HEK293 (cell line): Measurements from ENCODE around the gene NOM1.
A peak's percentile ranks its signal among the peaks of the same experiment; 100 is the strongest.

Experiments
- EGR2 ChIP-seq: fragments of 450-650 bp; formaldehyde crosslinking; IDR thresholded peaks from 2 replicates; pipeline ENCODE4 v1.5.1; 2016; ENCODE audit warnings: low read depth, missing biosample characterization, missing genetic modification characterization
- SCRT1 ChIP-seq: fragments of 450-650 bp; formaldehyde crosslinking; IDR thresholded peaks from 2 replicates; pipeline ENCODE4 v1.5.1; 2016; ENCODE audit warnings: missing biosample characterization, missing genetic modification characterization, borderline replicate concordance
- ZBTB1 ChIP-seq: fragments of 450-650 bp; formaldehyde crosslinking; IDR thresholded peaks from 2 replicates; pipeline ENCODE4 v1.5.1; 2016; ENCODE audit warnings: missing biosample characterization, missing genetic modification characterization
- ZNF157 ChIP-seq: fragments of 450-650 bp; formaldehyde crosslinking; IDR thresholded peaks from 2 replicates; pipeline ENCODE4 v1.5.1; 2016; ENCODE audit warnings: missing biosample characterization, missing genetic modification characterization
- ZNF341 ChIP-seq: fragments of 450-650 bp; formaldehyde crosslinking; IDR thresholded peaks from 2 replicates; pipeline ENCODE4; 2016; ENCODE audit warnings: low read depth, missing biosample characterization, missing genetic modification characterization
- ZNF366 ChIP-seq: fragments of 450-650 bp; formaldehyde crosslinking; conservative IDR thresholded peaks from 2 replicates; pipeline ENCODE4 v1.5.1; 2016; ENCODE audit warnings: missing biosample characterization, missing genetic modification characterization
- ZNF501 ChIP-seq: fragments of 450-650 bp; formaldehyde crosslinking; IDR thresholded peaks from 2 replicates; pipeline ENCODE4 v1.5.1; 2016; ENCODE audit warnings: missing biosample characterization, missing genetic modification characterization
- ZNF561 ChIP-seq: fragments of 450-650 bp; IDR thresholded peaks from 2 replicates; pipeline ENCODE4 v1.5.1; 2018; ENCODE audit warnings: missing biosample characterization, missing genetic modification characterization, borderline replicate concordance
- ZNF670 ChIP-seq: fragments of 450-650 bp; formaldehyde crosslinking; IDR thresholded peaks from 2 replicates; pipeline ENCODE4 v1.5.1; 2016; ENCODE audit warnings: missing biosample characterization, missing genetic modification characterization, low read depth
- TF ChIP-seq, protein P1 (sequence below): fragments of 450-650 bp; formaldehyde crosslinking; IDR thresholded peaks from 2 replicates; pipeline ENCODE4 v1.5.1; 2016; ENCODE audit warnings: missing biosample characterization, missing genetic modification characterization
- TF ChIP-seq, protein P2 (sequence below): fragments of 450-650 bp; formaldehyde crosslinking; IDR thresholded peaks from 2 replicates; pipeline ENCODE4 v1.5.1; 2016; ENCODE audit warnings: missing biosample characterization, missing genetic modification characterization
- TF ChIP-seq, protein P3 (sequence below): fragments of 450-650 bp; formaldehyde crosslinking; IDR thresholded peaks from 2 replicates; pipeline ENCODE4 v1.5.1; 2016; ENCODE audit warnings: missing biosample characterization, missing genetic modification characterization
- TF ChIP-seq, protein P4 (sequence below): fragments of 450-650 bp; formaldehyde crosslinking; IDR thresholded peaks from 2 replicates; pipeline ENCODE4 v1.5.1; 2016; ENCODE audit warnings: missing biosample characterization, missing genetic modification characterization
- TF ChIP-seq, protein P5 (sequence below): fragments of 450-650 bp; formaldehyde crosslinking; IDR thresholded peaks from 2 replicates; pipeline ENCODE4 v1.5.1; 2016; ENCODE audit warnings: missing biosample characterization, missing genetic modification characterization
- TF ChIP-seq, protein P6 (sequence below): fragments of 450-650 bp; formaldehyde crosslinking; IDR thresholded peaks from 2 replicates; pipeline ENCODE4 v1.5.1; 2016; ENCODE audit warnings: missing biosample characterization, missing genetic modification characterization, low read depth
- TF ChIP-seq, protein P7 (sequence below): fragments of 450-650 bp; formaldehyde crosslinking; IDR thresholded peaks from 2 replicates; pipeline ENCODE4 v1.5.1; 2017; ENCODE audit warnings: missing biosample characterization, missing genetic modification characterization

NOM1 gene

DNA sequence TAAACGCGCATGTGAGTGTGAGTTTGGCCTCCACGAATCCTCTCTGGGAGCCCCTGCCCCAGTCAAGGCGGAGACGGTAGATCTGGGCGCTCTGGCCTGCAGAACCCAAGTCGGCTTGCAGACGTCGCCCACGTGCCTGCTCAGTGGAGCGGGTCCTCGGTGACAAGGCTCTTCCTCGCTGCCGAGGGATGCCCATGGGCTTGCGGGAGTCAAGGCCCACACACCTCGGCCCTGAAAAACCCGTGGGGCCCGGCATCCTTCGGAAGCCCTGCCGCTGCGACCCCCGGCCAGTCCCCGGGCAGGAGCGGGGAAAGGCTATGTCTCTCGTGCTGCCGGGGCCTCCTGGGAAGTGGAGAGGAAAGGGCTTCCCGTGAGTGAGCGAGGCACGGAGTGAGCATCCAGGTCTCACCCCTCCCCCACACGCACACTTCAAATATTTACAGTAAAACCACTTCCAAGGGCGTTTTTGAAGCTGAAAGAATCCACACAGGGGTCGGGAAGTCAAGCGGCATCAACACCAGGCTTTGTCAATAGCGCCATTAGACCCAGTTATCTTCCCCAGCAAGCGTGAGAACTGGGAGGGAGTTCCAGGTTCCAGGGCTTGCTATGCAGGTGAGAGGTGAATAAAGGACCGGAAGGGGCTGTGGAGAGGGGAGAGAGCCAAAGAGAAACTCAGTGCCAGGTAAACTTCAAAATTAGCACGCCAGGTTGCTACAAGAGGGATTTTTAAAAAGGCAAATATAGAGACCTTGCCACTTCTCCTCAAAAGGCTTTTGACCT lies 62.0 kb downstream of the NOM1 start (continued):
- TF ChIP-seq, protein P1, sequence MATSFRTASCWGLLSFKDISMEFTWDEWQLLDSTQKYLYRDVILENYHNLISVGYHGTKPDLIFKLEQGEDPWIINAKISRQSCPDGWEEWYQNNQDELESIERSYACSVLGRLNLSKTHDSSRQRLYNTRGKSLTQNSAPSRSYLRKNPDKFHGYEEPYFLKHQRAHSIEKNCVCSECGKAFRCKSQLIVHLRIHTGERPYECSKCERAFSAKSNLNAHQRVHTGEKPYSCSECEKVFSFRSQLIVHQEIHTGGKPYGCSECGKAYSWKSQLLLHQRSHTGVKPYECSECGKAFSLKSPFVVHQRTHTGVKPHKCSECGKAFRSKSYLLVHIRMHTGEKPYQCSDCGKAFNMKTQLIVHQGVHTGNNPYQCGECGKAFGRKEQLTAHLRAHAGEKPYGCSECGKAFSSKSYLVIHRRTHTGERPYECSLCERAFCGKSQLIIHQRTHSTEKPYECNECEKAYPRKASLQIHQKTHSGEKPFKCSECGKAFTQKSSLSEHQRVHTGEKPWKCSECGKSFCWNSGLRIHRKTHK = no peak
- TF ChIP-seq SCRT1 (tag by site-specific recombination) (no peak), ZNF501 (tag by site-specific recombination) (no peak), ZNF341 (tag by site-specific recombination) (peak; percentile 15; the same call in 1 of the 2 replicates), ZNF157 (no peak), ZNF670 (tag by site-specific recombination) (no peak), ZNF366 (no peak), EGR2 (peak; percentile 45; the same call in 1 of the 2 replicates), ZBTB1 (no peak), ZNF561 (tag by site-specific recombination) (no peak)
- TF ChIP-seq, protein P2, sequence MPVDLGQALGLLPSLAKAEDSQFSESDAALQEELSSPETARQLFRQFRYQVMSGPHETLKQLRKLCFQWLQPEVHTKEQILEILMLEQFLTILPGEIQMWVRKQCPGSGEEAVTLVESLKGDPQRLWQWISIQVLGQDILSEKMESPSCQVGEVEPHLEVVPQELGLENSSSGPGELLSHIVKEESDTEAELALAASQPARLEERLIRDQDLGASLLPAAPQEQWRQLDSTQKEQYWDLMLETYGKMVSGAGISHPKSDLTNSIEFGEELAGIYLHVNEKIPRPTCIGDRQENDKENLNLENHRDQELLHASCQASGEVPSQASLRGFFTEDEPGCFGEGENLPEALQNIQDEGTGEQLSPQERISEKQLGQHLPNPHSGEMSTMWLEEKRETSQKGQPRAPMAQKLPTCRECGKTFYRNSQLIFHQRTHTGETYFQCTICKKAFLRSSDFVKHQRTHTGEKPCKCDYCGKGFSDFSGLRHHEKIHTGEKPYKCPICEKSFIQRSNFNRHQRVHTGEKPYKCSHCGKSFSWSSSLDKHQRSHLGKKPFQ (tag by site-specific recombination) = no peak
- TF ChIP-seq, protein P3, sequence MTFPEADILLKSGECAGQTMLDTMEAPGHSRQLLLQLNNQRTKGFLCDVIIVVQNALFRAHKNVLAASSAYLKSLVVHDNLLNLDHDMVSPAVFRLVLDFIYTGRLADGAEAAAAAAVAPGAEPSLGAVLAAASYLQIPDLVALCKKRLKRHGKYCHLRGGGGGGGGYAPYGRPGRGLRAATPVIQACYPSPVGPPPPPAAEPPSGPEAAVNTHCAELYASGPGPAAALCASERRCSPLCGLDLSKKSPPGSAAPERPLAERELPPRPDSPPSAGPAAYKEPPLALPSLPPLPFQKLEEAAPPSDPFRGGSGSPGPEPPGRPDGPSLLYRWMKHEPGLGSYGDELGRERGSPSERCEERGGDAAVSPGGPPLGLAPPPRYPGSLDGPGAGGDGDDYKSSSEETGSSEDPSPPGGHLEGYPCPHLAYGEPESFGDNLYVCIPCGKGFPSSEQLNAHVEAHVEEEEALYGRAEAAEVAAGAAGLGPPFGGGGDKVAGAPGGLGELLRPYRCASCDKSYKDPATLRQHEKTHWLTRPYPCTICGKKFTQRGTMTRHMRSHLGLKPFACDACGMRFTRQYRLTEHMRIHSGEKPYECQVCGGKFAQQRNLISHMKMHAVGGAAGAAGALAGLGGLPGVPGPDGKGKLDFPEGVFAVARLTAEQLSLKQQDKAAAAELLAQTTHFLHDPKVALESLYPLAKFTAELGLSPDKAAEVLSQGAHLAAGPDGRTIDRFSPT (tag by site-specific recombination) = no peak
- TF ChIP-seq, protein P4, sequence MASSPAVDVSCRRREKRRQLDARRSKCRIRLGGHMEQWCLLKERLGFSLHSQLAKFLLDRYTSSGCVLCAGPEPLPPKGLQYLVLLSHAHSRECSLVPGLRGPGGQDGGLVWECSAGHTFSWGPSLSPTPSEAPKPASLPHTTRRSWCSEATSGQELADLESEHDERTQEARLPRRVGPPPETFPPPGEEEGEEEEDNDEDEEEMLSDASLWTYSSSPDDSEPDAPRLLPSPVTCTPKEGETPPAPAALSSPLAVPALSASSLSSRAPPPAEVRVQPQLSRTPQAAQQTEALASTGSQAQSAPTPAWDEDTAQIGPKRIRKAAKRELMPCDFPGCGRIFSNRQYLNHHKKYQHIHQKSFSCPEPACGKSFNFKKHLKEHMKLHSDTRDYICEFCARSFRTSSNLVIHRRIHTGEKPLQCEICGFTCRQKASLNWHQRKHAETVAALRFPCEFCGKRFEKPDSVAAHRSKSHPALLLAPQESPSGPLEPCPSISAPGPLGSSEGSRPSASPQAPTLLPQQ (tag by site-specific recombination) = no peak
- TF ChIP-seq, protein P5, sequence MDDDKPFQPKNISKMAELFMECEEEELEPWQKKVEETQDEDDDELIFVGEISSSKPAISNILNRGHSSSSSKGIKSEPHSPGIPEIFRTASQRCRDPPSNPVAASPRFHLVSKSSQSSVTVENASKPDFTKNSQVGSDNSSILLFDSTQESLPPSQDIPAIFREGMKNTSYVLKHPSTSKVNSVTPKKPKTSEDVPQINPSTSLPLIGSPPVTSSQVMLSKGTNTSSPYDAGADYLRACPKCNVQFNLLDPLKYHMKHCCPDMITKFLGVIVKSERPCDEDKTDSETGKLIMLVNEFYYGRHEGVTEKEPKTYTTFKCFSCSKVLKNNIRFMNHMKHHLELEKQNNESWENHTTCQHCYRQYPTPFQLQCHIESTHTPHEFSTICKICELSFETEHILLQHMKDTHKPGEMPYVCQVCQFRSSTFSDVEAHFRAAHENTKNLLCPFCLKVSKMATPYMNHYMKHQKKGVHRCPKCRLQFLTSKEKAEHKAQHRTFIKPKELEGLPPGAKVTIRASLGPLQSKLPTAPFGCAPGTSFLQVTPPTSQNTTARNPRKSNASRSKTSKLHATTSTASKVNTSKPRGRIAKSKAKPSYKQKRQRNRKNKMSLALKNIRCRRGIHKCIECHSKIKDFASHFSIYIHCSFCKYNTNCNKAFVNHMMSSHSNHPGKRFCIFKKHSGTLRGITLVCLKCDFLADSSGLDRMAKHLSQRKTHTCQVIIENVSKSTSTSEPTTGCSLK = no peak
- TF ChIP-seq, protein P6, sequence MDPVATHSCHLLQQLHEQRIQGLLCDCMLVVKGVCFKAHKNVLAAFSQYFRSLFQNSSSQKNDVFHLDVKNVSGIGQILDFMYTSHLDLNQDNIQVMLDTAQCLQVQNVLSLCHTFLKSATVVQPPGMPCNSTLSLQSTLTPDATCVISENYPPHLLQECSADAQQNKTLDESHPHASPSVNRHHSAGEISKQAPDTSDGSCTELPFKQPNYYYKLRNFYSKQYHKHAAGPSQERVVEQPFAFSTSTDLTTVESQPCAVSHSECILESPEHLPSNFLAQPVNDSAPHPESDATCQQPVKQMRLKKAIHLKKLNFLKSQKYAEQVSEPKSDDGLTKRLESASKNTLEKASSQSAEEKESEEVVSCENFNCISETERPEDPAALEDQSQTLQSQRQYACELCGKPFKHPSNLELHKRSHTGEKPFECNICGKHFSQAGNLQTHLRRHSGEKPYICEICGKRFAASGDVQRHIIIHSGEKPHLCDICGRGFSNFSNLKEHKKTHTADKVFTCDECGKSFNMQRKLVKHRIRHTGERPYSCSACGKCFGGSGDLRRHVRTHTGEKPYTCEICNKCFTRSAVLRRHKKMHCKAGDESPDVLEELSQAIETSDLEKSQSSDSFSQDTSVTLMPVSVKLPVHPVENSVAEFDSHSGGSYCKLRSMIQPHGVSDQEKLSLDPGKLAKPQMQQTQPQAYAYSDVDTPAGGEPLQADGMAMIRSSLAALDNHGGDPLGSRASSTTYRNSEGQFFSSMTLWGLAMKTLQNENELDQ = no peak
- TF ChIP-seq, protein P7, sequence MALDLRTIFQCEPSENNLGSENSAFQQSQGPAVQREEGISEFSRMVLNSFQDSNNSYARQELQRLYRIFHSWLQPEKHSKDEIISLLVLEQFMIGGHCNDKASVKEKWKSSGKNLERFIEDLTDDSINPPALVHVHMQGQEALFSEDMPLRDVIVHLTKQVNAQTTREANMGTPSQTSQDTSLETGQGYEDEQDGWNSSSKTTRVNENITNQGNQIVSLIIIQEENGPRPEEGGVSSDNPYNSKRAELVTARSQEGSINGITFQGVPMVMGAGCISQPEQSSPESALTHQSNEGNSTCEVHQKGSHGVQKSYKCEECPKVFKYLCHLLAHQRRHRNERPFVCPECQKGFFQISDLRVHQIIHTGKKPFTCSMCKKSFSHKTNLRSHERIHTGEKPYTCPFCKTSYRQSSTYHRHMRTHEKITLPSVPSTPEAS (tag by site-specific recombination) = no peak
